ENCODE data around the gene GALNT13.

GALNT13 gene

DNA sequence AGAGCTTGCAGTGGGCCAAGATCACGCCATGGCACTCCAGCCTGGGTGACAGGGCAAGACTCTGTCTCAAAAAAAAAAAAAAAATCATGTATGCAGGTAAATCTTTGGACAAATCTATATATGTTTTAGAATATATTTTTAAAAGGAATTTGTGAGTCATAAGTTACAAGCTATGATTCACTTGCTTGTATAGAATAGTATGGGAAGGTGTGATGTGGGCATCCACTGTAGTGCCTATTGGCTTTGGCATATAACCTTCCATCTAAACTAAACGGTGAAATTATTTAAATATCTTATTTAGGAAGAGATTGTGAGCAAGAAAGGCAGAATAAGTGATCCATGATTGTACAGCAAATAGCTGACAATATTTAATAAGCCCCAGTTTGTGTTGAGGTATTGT is 261.1 kb downstream of the GALNT13 start:
- DNase-seq, result no peak

DNA sequence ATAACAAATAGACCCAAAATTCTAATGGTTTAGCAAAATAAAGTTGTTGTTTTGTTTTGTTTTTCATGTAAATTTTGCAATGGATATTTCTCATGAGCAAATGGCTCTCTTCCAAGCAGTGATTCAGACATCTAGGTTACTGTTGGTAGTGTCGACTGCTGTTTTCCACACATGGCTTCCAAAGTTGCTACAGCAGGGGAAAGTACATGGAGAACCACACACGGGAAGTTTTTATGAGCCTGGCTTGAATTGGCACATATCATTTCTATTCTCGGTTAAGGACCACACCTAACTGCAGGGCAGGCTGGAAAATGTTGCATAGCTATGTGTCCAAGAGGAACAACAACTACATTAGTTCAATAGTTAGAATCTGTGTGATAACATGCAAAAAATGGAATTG is 262.1 kb downstream of the GALNT13 start:
- DNase-seq, result no peak

DNA sequence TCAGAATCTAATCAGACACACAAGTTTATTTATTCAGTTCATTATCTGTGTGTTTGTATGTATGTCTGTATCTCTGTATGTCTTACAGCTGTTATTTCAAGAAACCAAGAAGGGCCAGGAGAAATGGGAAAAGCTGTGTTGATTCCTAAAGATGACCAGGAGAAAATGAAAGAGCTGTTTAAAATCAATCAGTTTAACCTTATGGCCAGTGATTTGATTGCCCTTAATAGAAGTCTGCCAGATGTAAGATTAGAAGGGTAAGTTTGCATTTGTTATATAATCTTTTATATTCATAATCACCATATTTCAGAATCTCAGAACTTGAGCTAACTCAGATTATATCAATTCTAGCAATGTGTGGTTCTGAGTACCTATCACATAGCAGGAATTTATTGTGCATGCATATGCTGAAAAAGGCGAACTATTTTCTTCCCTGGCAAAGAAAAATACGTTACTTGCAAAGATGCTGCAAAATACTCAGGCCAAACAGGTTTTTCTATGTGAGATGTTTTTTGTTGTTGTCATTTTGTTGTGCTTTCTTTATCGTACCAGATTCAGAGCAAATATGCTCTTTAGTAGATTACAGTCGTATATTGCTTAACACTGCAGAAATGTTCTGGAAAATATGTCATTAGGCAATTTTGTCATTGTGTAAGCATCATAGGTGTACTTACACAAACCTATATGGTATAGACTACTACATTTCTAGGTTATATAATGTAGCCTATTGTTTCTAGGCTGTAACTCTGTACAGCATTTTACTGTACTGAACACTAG is 268.7 kb downstream of the GALNT13 start:
- DNase-seq, result no peak

DNA sequence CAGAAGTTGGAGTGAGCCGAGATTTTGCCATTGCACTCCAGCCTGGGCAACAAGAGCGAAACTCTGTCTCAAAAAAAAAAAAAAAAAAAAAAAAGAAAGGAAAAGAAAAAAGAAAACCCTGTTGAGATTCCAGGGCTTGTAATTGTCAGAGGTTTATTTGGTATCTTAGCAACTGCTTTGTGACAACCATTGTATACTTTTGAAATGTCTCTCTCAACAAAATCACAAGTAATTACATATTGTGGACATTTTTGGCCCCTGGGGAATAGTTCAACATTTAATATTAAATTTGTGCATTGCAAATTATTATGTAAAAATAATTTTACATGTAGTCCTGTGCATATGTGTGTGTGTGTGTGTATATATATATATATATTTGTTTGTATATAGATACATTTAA is 270.8 kb downstream of the GALNT13 start:
- DNase-seq, result no peak

DNA sequence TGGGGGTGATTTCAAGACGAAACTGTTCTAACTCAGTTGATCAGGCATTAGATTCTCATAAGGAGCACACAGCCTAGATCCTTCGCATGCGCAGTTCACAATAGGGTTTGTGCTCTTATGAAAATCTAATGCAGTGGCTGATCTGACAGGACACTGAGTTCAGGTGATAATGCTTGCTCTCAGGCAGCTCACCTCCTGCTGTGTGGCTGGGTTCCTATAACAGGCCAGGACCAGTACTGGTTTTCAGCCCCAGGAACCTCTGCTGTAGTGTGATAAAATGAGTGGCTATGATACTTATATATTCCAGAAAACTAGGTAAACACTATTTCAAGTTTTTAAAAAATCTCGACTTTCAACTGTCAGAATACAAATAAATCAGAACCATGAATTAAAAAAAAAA is 271.4 kb downstream of the GALNT13 start:
- no peak for DNase-seq

DNA sequence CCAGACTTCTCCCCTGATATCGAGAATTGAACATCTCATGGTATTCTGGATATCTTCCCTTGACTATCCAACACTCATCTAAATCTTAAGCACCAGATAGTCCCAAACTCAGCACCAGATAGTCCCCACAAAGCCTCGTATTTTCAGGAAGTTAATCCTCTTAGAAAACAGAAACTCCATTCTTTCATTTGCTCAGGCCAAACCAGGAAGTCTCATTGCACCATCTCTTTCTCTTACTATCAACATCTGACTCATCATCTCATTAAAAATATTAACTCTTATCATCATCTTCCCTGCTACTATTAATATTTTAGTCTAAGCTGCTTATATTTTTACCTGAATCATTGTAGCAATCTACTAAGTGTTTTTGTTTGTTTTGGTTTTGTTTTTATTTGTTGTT is 286.4 kb downstream of the GALNT13 start:
- no peak for DNase-seq

DNA sequence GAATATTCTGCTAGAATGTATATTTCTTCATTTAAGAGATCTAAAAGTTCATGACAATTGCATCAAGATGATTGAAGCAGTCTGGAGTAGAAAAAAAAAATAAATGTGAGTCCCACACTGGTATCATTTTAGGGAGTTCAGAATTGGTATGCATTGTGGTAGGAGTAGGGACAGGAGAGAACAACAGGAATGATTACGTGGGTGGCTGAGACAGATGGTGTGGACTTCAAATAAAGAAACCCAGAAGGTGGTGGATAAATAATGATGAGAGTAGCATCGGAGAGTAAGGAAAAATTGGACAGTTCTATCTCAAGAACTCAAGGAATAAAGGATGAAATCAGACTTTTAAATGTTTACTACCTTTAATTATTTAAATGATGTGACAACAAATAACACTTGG is 289.6 kb downstream of the GALNT13 start:
- no peak for DNase-seq

DNA sequence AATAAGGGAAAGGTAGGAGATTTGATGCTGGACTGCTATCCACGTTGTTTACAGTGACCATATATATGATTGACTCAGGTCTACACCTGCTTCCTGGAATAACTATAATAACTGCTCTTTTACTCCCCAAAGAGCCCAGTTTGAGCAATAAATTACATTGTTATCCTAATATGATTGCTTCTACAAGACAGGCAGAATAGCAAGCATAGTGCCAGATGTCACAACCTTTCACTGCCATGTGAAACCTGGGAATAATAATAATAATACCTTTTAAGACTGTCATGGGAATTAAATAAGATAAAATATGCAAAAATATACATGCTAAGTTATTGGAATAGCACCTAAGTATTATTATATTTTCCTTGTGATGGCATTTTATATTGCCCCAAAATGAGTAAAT is 298.7 kb downstream of the GALNT13 start:
- DNase-seq, result no peak

DNA sequence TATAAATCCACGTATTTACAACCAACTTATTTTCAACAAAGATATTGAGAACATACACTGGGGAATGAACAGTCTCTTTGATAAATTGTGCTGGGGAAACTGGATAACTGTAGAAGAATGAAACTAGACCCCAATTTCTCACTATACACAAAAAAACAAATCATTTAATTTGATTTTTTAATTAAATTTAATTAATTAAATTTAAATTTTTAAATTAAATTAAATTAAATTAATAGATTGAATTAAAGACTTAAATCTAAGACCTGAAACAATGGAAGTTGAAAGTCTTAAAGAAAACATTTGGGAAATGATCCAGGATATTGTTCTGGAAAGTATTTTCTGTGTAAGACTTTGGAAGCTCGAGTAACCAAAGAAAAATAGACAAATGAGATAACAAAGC is 301.4 kb downstream of the GALNT13 start:
- DNase-seq, result no peak

DNA sequence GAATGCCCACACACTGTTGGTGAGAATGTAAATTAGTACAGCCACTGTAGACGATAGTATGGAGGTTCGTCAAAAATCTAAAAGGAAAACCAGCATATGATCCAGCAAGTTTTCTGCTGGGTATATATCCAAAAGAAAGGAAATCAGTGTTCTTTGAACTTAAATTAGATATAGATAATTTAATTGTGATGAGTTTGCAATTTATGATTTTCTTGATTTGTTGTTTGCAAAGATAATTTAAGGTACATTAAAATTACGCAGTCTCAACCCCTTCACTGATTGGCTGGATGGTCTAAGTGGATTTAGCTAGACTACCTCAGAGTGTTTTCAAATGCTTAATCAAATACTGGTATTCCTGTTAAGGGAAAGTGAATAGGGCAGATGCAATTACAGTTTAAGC is 302.2 kb downstream of the GALNT13 start:
- DNase-seq, result no peak

DNA sequence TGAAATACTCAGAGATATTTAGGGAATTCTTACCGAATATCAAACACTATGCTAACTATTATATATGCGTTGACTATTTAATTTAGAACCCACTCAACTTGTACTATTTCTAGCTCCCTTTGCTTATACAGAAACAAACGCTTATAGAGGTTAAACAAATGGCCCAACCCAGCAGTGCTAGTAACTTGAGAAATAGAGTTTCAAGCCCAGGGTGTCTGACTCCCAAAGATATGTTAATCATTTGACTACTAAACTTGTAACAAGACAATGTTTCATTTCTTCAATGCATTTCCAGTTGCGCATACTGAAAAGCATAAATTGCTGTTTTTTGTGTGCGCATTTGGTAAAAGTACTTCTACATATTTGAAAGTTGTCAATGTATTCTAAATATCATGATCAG is 310.3 kb downstream of the GALNT13 start:
- DNase-seq, result no peak

DNA sequence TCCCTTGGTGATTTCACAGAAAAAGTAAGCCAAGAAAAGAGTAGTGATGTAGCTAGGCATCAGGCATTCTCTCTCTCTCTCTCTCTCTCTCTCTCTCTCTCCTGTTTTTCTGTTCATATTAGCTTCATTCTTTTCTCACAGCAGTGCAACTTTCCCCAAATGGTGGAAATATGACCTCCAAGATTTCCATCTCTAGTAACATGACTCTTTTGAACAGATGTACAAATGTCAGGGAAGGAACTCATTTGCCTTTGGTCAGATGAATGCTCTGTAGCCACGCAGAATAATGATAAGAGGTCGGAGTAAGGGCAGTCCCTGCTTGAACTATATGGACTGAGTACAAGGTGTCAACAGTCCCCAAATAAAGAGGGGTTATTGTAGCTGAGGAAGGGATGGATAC is 316.2 kb downstream of the GALNT13 start:
- no peak for DNase-seq

DNA sequence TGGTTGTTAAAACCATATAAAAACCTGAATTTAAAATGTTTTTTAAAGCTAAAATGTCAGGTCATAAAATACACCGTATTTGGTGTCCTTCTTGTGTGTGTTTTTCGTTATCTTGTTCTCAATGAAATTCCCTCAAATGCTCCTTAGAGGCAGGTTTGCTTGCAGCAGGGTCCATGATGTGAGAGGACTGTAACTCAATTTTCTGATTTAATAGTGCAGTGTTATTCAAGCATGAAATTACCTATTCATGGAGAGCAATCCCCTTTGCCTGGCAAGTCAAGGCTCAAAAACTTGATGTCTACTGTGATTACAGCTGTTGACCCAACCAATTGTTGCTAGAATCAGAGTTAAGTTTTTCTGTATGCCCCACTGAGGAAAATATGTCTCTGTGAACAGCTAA is 318.2 kb downstream of the GALNT13 start:
- DNase-seq, result peak; percentile 48

DNA sequence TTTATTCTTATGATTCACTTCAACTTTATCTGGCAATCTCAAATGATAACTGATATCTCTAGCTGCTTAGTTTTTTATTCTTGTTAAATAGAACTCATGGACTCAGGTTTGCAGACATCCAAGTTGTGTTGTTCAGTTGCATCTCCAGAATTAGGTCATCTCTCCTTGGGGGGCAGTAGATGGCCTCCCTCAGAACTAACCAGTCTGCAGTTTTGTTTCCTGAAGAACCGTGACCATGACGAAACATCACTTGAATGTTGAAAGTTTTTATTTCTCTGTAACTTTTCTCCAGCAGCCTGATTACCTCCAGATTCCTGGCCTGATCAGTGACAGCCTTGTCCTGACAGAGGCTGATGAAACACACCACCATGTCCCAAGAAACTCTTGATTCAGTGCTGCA is 321.5 kb downstream of the GALNT13 start:
- peak; percentile 17 for DNase-seq

DNA sequence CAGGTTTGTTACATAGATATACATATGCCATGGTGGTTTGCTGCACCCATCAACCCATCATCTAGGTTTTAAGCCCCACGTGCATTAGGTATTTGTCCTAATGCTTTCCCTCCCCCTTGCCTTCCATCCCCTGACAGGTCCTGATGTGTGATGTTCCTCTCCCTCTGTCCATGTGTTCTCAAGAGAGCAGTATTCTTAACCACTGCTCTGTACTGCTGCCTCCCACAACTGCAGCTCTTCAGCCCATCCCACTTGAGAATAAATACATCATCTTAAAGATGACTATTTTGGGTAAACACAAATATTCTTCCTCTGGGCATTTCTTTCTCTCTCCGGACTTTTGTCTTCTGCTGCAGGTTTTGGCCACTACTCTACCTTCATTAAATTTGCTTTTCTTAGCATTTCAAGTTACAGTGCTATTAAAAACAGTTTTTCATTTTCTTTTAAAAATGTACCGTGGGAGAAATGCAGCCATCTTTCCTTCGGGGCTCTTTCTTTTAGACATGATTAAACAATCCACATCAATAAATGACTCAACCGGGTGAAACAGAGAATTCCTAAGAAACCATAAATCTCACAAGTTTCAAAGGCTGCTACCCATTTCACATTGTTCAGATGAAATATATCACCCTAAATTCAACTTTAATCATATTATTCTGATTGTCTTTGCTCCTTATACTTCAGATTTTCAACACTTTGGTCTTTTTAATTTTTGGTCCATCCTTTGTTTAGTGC is 323.4 kb downstream of the GALNT13 start:
- no peak for DNase-seq

DNA sequence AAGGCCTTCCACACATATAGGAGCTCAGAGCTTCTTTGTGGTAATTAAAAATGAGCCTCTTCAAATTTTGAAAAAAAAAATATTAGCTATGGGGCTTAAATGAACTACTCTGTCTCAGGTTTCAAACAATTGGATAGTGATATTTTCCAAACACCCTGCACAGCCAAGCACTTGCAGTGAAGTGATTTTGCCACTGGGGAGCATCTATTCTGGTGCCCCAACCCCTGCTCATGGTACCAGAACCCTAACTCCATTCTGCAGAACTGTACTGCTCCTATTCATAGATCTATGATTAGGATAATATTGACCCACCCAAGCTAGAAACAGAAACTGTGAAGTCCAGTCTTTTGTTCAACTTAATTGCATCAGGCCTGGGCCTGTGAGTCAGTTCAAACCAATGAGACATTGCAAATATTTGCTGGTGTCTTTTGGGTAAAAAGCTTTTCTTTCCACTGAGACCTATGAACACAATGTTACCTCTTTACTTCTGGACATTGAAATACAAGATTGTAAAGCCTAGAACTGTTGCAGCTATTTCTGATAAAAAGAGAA is 324.0 kb downstream of the GALNT13 start:
- DNase-seq, result no peak

DNA sequence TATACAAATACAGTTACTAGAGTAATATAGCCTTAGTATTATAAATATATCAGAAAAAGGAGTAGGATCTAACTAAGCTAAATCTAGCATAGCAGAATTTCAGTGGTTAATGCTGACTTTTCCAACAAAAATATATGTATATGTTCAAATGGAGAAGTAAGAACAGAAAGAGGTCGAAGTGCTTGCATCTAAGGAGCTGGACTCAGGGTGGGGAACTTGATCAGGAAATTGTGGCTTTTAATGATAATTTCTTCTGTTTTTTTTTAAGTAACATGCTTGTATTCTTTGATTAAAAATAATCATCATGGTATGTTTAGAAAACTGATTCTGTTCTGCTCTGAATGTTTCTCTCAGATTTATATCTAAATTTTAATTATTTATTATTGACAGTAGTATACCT is 327.1 kb downstream of the GALNT13 start:
- no peak for DNase-seq

DNA sequence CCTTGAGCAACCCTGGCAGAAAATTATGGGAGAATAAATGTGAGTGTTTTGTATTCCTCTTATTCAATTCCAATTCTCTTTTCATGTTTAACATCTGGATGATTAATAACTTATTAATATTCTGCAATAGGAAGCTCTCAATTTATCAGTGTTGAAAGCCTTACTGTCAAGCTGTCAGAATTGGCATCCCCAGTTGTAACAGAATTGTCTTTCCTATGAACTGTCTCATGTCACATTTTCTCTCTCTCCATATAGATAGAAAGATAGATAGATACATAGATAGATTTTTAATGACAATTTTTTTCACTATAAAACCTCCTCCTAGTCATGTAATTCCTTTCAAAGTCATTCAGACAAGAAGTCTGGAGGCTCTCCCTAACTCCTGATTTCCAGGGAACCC is 331.5 kb downstream of the GALNT13 start:
- no peak for DNase-seq

DNA sequence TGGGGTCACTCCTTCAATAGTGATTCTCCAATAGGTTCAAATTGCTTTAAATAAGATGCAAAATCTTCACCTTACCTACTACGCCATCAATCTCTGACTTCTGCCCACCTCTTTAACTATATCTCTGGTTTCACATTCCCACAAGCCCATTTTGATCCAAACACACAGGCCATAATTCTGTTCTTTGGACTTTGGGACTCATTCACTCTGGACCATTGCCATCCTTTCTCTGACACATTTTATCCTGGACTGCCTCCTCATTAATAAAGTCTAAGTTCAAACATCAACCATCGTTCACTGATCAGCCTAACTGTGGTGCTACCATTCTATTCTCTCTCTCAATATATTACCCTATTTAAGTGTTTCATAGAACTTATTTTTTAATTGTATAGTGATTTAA is 332.2 kb downstream of the GALNT13 start:
- DNase-seq, result no peak

DNA sequence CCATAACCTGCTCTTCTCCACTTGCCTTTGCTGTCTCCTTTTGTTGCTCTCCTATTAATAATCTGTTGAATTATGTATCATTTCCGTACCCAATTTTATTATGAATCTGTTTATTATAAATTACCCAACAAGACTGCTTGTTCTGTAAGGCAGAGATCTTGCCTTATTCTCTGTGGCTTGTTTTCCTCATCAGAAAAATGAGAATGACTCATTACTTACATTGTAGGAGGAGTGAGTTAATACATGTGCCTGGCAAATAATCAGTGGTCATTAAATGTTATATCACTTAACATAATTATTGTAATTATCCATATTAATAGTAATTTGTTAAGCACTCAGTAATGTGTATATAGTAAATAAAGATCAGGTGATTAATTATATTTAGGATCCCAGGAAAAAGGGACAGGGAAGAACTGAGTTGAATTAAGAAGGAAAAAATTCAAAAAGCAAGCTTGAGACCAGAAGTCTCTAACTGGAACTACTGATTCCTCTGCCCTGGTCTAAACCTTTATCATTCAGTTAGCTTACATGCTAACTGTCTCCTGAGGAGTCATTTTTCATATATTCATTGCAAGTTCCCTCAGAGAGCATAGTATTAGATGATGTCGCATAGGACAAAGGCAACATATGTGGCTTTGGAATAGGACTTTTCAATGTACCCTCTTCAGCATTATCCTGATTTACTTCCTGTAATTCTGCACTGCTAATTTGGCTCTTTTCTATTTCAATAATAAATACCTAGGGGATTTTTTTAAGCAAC is 335.7 kb downstream of the GALNT13 start:
- no peak for DNase-seq

DNA sequence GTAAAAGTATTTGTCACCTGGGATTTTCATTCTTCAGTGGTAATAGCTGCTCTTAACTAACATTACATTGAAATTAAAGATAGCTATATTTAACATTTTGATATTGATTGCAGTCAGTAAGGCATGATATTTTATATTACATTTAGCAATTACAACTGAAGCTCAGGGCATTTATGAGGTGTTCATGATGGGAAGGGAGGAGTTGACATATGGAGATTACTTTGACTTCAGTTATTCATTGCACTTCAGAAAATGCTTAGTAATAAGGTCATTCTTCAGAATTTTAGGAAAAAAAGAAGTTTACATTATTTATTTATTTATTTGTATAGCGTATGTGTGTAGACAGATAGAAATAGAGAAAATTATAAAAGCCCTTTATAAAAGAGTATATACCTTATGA is 352.0 kb downstream of the GALNT13 start:
- no peak for DNase-seq

DNA sequence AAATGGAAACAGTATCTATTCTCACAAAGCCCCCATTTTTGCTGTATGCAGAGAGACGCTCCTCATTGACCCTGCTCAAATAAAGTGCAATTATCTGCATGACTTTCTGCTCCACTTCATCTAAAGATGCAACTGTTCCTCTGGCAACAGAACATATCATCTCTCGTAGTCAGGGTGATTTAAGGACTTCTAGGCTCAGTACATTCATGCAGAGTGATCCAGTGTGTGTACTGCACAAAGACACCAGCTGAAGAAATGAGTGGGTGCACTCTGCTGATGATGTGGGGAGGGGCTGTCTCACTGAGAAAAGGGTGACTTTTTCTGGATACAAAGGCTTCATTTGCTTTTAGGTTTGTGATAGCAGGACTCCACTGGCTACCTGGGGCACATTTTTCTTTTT is 355.2 kb downstream of the GALNT13 start:
- peak; percentile 66 for DNase-seq

DNA sequence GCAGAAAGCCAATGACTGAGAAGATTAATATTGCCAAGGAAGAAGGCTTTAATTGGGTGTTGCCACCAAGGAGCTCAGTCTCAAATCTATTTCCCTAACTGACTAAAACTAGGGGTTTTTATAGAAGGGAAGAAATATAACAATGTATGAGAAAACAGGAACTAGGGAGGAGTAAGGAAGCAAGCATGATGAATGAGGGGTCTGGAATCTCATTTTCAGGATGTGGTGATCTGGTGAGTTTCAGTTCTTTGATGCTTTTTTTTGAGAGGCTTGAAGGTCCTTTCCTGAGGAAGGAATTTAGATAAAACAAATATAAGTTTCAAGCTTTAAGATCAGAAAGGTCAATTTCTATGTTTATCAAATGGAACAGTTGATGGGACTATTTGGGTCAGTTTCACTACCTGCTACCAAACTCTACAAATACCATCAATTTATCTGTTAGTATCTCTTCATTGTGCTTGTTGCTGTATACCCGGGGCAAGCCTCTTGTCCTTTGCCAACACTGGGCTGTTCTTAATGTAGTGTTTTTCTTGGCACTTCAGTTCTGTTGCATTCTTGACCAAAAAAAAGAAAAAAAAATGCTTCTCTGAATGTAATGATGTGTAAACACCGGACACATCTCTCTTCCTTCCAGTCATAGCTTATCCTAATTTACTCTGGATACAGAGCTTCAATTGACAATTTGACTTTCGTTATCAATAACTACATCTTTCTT is 357.0 kb downstream of the GALNT13 start:
- no peak for DNase-seq
